HG03457 (cell line): Measurements from ENCODE around the gene WDR76.
A peak's percentile ranks its signal among the peaks of the same experiment; 100 is the strongest.
"Not testable (repeated sequence)": the region's sequence is repeated elsewhere in the genome, so short reads cannot be mapped to it uniquely, and the experiment has no call there.

Experiments
- ATAC-seq: cut with Tn5 transposase; IDR thresholded peaks from one replicate; pipeline ENCODE4 v1.9.1; 2021; ENCODE audit warnings: moderate number of reproducible peaks; ENCODE audit not compliant: unreplicated experiment

WDR76 gene

GRCh38 chr15:43815064-43815463, 11.7 kb upstream of the WDR76 start:
- not testable (repeated sequence) for ATAC-seq

- no peak for ATAC-seq
These were observed 5.3 kb upstream of the WDR76 start for GRCh38 chr15:43821505-43821904.

- peak; percentile 49 for ATAC-seq
These were observed 2.2 kb upstream of the WDR76 start, which contains the start of gene MFAP1 for GRCh38 chr15:43824302-43825246. TSS of gene MFAP1 (minus strand) at chr15:43824690. CDS start at chr15:43824569, 121 bp downstream.

- ATAC-seq = not testable (repeated sequence)
These were observed 1.5 kb upstream of the WDR76 start for GRCh38 chr15:43825305-43825704.

- no peak for ATAC-seq
These were observed 734 bp upstream of the WDR76 start for GRCh38 chr15:43826029-43826507.

GRCh38 chr15:43828061-43828657, 1.4 kb downstream of the WDR76 start:
- ATAC-seq = no peak

GRCh38 chr15:43829951-43830540, 3.2 kb downstream of the WDR76 start:
- ATAC-seq = not testable (repeated sequence)

GRCh38 chr15:43830691-43831275, 4.0 kb downstream of the WDR76 start:
- ATAC-seq = not testable (repeated sequence)

- ATAC-seq = not testable (repeated sequence)
These were observed 4.8 kb downstream of the WDR76 start for GRCh38 chr15:43831519-43832052.

- not testable (repeated sequence) for ATAC-seq
These were observed 5.7 kb downstream of the WDR76 start for GRCh38 chr15:43832485-43832884.

- ATAC-seq = no peak
These were observed 18.6 kb downstream of the WDR76 start for GRCh38 chr15:43845421-43845820.

- ATAC-seq = no peak
These were observed 24.4 kb downstream of the WDR76 start for GRCh38 chr15:43851251-43851650.

- ATAC-seq = no peak
These were observed 25.8 kb downstream of the WDR76 start for GRCh38 chr15:43852607-43853006.

GRCh38 chr15:43854801-43855200, 28.0 kb downstream of the WDR76 start:
- ATAC-seq = no peak

GRCh38 chr15:43859546-43859945, 32.7 kb downstream of the WDR76 start:
- ATAC-seq = no peak

GRCh38 chr15:43866636-43867035, 39.8 kb downstream of the WDR76 start:
- not testable (repeated sequence) for ATAC-seq

- no peak for ATAC-seq
These were observed 40.3 kb downstream of the WDR76 start for GRCh38 chr15:43867096-43867495.

- no peak for ATAC-seq
These were observed 41.6 kb downstream of the WDR76 start for GRCh38 chr15:43868406-43868805.

- ATAC-seq = no peak
These were observed 45.0 kb downstream of the WDR76 start for GRCh38 chr15:43871835-43872234.

- no peak for ATAC-seq
These were observed 45.7 kb downstream of the WDR76 start for GRCh38 chr15:43872416-43873020.
